Stimulated activated CD8-positive, alpha-beta memory T cell treated with anti-CD3 and anti-CD28 coated beads, Interleukin-2, amount 100 ng/mL, for 1 hour (primary cell): ENCODE results near the gene CETN1.

Source experiments
- DNase-seq, 2 donors: peaks; one replicate each; pipeline ENCODE4 v3.0.0-alpha.2; 2020; ENCODE audit warnings: low read depth in 2 of 2

The CETN1 gene

GRCh38 chr18:623761-624620 lies 43.8 kb downstream of the CETN1 start:
- DNase-seq, result peak in 1 of 2 donors; percentile 37

GRCh38 chr18:627231-627630 lies 47.1 kb downstream of the CETN1 start:
- DNase-seq, result no peak

GRCh38 chr18:629269-630150 lies 49.3 kb downstream of the CETN1 start:
- DNase-seq, result no peak

GRCh38 chr18:631560-631959 lies 51.4 kb downstream of the CETN1 start:
- no peak for DNase-seq
